Dermis microvascular lymphatic vessel endothelial cell (primary cell): ENCODE results near the gene FZD4. TPM values are rescaled to one million over a fixed set of nuclear protein-coding genes. Genes with fewer than 3 reads are reported as not detected.
"Not testable (repeated sequence)": the region's sequence is repeated elsewhere in the genome, so short reads cannot be mapped to it uniquely, and the experiment has no call there.

Experiments used
- DNase-seq, 2 donors: peaks; one replicate each; pipeline versions ENCODE4 v3.0.0 to v3.0.0-alpha.2; 2010; ENCODE audit warnings: low read depth in 2 of 2
- total RNA-seq: library from RNA; depleted of rRNA; stranded (reverse); fragments of >200 nt; gene quantifications from 2 replicates; pipeline ENCODE4 v1.2.1, GENCODE V29; 2014

FZD4 gene
- total RNA-seq, 1 donor from 2014 or later, result 147 TPM

GRCh38 chr11:86938203-86938899 lies 16.8 kb downstream of the FZD4 start:
- peak in 1 of 2 donors; percentile 29 for DNase-seq

GRCh38 chr11:86937193-86937806 lies 17.9 kb downstream of the FZD4 start:
- not testable (repeated sequence) for DNase-seq

GRCh38 chr11:86934926-86935579 lies 20.1 kb downstream of the FZD4 start:
- DNase-seq, result no peak

- no peak for DNase-seq
These were observed 20.7 kb downstream of the FZD4 start for GRCh38 chr11:86934582-86934900.

- DNase-seq, result no peak
These were observed 21.2 kb downstream of the FZD4 start for GRCh38 chr11:86933891-86934581.

GRCh38 chr11:86932924-86933875 lies 22.0 kb downstream of the FZD4 start:
- DNase-seq, result no peak

- DNase-seq, result no peak
These were observed 23.0 kb downstream of the FZD4 start for GRCh38 chr11:86932259-86932585.

- DNase-seq, result peak in 1 of 2 donors; percentile 68
These were observed 23.5 kb downstream of the FZD4 start for GRCh38 chr11:86931548-86932258.

- no peak for DNase-seq
These were observed 24.1 kb downstream of the FZD4 start for GRCh38 chr11:86930957-86931547.

GRCh38 chr11:86926975-86927374 lies 28.2 kb downstream of the FZD4 start:
- DNase-seq, result no peak

- no peak for DNase-seq
These were observed 31.0 kb downstream of the FZD4 start for GRCh38 chr11:86923999-86924766.

- no peak for DNase-seq
These were observed 33.0 kb downstream of the FZD4 start for GRCh38 chr11:86922225-86922624.

- DNase-seq, result peak; percentile 50 to 79
These were observed 35.5 kb downstream of the FZD4 start for GRCh38 chr11:86919557-86920210.

GRCh38 chr11:86918973-86919372 lies 36.2 kb downstream of the FZD4 start:
- peak in 1 of 2 donors; percentile 75 for DNase-seq

- DNase-seq, result no peak
These were observed 36.7 kb downstream of the FZD4 start for GRCh38 chr11:86918496-86918895.

GRCh38 chr11:86917589-86917988 lies 37.6 kb downstream of the FZD4 start:
- no peak for DNase-seq

GRCh38 chr11:86916330-86916729 lies 38.9 kb downstream of the FZD4 start:
- DNase-seq, result peak; percentile 56 to 87

GRCh38 chr11:86915850-86916249 lies 39.3 kb downstream of the FZD4 start:
- peak in 1 of 2 donors; percentile 49 for DNase-seq
